Measurements from ENCODE around the gene CITED1. TPM values are rescaled to one million over a fixed set of nuclear protein-coding genes. Genes with fewer than 3 reads are reported as not detected.

CITED1 gene
- total and polyA plus RNA-seq, 2 of the 4 experiments (the other 2 are of a cell fraction), result 0.18 to 0.24 TPM

DNA sequence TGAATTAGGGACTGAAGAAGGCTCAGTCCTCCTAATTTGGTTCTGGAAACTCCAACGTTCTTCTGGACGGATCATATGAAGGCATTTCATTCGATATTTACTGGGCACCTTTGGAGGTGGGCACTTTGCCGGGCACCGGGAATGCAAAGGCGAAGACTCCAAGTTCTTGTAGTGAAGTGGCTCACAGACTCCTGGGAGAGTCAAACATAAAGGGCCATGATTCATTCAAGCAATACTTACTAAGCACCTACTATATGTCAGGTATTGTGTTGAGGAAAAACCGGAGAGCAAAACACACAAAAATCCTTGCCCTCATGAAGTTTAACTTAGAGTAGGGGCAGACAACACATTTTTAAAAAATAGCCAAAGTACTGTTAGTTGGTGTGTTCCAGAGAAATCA lies 49.9 kb downstream of the CITED1 start:
- Histone ChIP-seq H3K4me1 (ENCODE audit: control insufficient read depth, insufficient read depth, low read length) (peaks cover 8% of the 10 kb centered on the region), H2BK120ac (ENCODE audit: low read depth, low read length) (no peak overlapping the region), H3K14ac (replicated peaks; ENCODE audit: low read depth, low read length) (no peak overlapping the region), H3K9me3 (ENCODE audit: control insufficient read depth, insufficient read depth, low read length) (no peaks in the 10 kb centered on the region), H3K18ac (ENCODE audit: low read depth, low read length) (no peak overlapping the region), H3K9ac (ENCODE audit: low read depth, low read length) (no peak overlapping the region), H4K8ac (ENCODE audit: low read depth in 2 of 2, low read length in 2 of 2) (no peak overlapping the region), H3K9me1 (ENCODE audit: insufficient read depth, low read length) (peaks cover 9% of the 10 kb centered on the region), H4K91ac (ENCODE audit: insufficient read depth, low read depth, low read length) (no peak overlapping the region), H3K27ac (ENCODE audit: insufficient read depth, low read length) (no peak overlapping the region), H3K4ac (ENCODE audit: low read depth, low read length) (no peak overlapping the region), H3K4me3 (ENCODE audit: insufficient read depth, low read depth, low read length) (no peak overlapping the region), H2BK15ac (ENCODE audit: low read depth, low read length) (no peak overlapping the region), H4K20me1 (ENCODE audit: insufficient read depth, low read length) (no peaks in the 10 kb centered on the region), H3K79me1 (ENCODE audit: low read depth in 1 of 2, low read length in 2 of 2) (no peaks in the 10 kb centered on the region), H3K36me3 (ENCODE audit: control insufficient read depth, insufficient read depth, low read length) (no peaks in the 10 kb centered on the region), H3K56ac (ENCODE audit: extremely low read depth, insufficient read depth, low read length) (no peak overlapping the region), H3K27me3 (ENCODE audit: control insufficient read depth, insufficient read depth, low read length) (peaks cover 26% of the 10 kb centered on the region), H2AFZ (replicated peaks; ENCODE audit: low read length, poor library complexity) (peak overlapping the region; percentile 13), H3K4me2 (ENCODE audit: low read depth, low read length) (no peak overlapping the region), H3K23ac (ENCODE audit: low read depth, low read length) (no peak overlapping the region), H2BK20ac (ENCODE audit: low read depth, low read length) (no peak overlapping the region), H4K5ac (ENCODE audit: low read depth, low read length) (no peak overlapping the region), H2BK5ac (ENCODE audit: low read depth, low read length, poor library complexity, severe bottlenecking) (no peak overlapping the region), H2AK9ac (replicated peaks; ENCODE audit: low read depth, low read length, poor library complexity) (no peak overlapping the region), H2AK5ac (ENCODE audit: low read depth, low read length) (no peak overlapping the region)
- ChIA-PET CTCF (no interaction called here), POLR2A (ENCODE audit: unreplicated experiment) (no interaction called here)
- BruUV-seq (replicated peaks), result no TSS peak
- 70% methylated on average over 2 of the region's 7 CpGs; no CpG with 5 or more reads in 1 of the 2 experiments for WGBS, 2 experiments (ENCODE audit: extremely low coverage in 2 of 2, insufficient read length in 1 of 2)
- DNase-seq (no peak), ATAC-seq (ENCODE audit: low read depth) (no peak)
- dilution Hi-C loops (cut with HindIII; ENCODE audit: low sequenced_read_pairs, unreplicated experiment) (no loop called here), in situ Hi-C loops (cut with MboI; ENCODE audit: low sequenced_read_pairs) (no loop called here), intact Hi-C loops (cut with micrococcal nuclease) (loop anchor here (10.0 kb wide), 1 partner anchor 219 kb away; no protein-coding TSS in a partner anchor)
- TF ChIP-seq CHD1 (IDR thresholded peaks at IDR 0.05; ENCODE audit: low read depth, low read length) (no peak), MXI1 (IDR thresholded peaks at IDR 0.05; ENCODE audit: borderline replicate concordance, low read depth, low read length) (no peak), BHLHE40 (IDR thresholded peaks at IDR 0.05; ENCODE audit: low read depth, low read length) (no peak), RFX5 (IDR thresholded peaks at IDR 0.05; ENCODE audit: low read depth, low read length) (no peak), RCOR1 (IDR thresholded peaks at IDR 0.05; ENCODE audit: insufficient replicate concordance, low read length) (no peak), RAD21 (IDR thresholded peaks at IDR 0.05; ENCODE audit: low read length) (no peak), SMC3 (IDR thresholded peaks at IDR 0.05; ENCODE audit: low read depth, low read length) (no peak), FOS (IDR thresholded peaks at IDR 0.05; ENCODE audit: low read depth, low read length) (no peak), POLR2A (IDR thresholded peaks at IDR 0.05; ENCODE audit: low read depth, low read length) (no peak), NFE2L2 (IDR thresholded peaks at IDR 0.05; ENCODE audit: low read depth, low read length) (no peak), MAZ (IDR thresholded peaks at IDR 0.05; ENCODE audit: borderline replicate concordance, low read depth, low read length) (no peak), MAFK (IDR thresholded peaks at IDR 0.05; ENCODE audit: low read depth, low read length) (no peak), CEBPB (IDR thresholded peaks at IDR 0.05; ENCODE audit: low read depth, low read length) (no peak)
- TF ChIP-seq, protein P1, sequence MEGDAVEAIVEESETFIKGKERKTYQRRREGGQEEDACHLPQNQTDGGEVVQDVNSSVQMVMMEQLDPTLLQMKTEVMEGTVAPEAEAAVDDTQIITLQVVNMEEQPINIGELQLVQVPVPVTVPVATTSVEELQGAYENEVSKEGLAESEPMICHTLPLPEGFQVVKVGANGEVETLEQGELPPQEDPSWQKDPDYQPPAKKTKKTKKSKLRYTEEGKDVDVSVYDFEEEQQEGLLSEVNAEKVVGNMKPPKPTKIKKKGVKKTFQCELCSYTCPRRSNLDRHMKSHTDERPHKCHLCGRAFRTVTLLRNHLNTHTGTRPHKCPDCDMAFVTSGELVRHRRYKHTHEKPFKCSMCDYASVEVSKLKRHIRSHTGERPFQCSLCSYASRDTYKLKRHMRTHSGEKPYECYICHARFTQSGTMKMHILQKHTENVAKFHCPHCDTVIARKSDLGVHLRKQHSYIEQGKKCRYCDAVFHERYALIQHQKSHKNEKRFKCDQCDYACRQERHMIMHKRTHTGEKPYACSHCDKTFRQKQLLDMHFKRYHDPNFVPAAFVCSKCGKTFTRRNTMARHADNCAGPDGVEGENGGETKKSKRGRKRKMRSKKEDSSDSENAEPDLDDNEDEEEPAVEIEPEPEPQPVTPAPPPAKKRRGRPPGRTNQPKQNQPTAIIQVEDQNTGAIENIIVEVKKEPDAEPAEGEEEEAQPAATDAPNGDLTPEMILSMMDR (conservative IDR thresholded peaks at IDR 0.05; ENCODE audit: low read depth, low read length), result no peak
- TF ChIP-seq, protein P2, sequence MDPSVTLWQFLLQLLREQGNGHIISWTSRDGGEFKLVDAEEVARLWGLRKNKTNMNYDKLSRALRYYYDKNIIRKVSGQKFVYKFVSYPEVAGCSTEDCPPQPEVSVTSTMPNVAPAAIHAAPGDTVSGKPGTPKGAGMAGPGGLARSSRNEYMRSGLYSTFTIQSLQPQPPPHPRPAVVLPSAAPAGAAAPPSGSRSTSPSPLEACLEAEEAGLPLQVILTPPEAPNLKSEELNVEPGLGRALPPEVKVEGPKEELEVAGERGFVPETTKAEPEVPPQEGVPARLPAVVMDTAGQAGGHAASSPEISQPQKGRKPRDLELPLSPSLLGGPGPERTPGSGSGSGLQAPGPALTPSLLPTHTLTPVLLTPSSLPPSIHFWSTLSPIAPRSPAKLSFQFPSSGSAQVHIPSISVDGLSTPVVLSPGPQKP (IDR thresholded peaks at IDR 0.05; ENCODE audit: borderline replicate concordance, low read depth, low read length), result no peak
- TF ChIP-seq, protein P3, sequence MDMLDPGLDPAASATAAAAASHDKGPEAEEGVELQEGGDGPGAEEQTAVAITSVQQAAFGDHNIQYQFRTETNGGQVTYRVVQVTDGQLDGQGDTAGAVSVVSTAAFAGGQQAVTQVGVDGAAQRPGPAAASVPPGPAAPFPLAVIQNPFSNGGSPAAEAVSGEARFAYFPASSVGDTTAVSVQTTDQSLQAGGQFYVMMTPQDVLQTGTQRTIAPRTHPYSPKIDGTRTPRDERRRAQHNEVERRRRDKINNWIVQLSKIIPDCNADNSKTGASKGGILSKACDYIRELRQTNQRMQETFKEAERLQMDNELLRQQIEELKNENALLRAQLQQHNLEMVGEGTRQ (IDR thresholded peaks at IDR 0.05; ENCODE audit: low read depth, low read length), result no peak
